Measurements from ENCODE around the gene C16orf46. TPM values are rescaled to one million over a fixed set of nuclear protein-coding genes. Genes with fewer than 3 reads are reported as not detected.

Gene C16orf46
- total and polyA plus RNA-seq, 4 donors: 0.08 to 1.4 (median 0.45) TPM

DNA sequence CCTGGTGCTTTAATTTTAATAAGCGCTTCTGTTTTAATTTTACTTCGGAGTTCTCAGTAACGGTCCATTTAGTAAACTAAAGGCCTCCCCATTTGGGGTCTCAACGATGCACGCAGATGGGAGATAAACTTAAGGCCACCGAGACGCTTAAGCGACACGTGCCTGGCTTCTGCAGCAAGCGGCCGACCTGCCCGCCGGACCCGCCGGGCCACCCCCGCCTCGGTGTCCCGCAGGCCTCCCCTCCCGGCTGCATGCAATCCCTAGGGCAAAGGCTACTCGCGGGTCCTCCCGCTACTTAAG is 18.6 kb upstream of the C16orf46 start:
- H3K27me3 ChIP-seq (ENCODE audit: control insufficient read depth in 4 of 4, insufficient read depth in 4 of 4, low read length in 3 of 4): no peaks in the 10 kb centered on the region
- peak overlapping the region; percentile 4 to 57 for H3K9ac ChIP-seq (ENCODE audit: low read depth in 1 of 2, low read length in 2 of 2)
- peak overlapping the region; percentile 73 to 86 for H3K27ac ChIP-seq (ENCODE audit: low read depth in 1 of 2, low read length in 2 of 2)
- peak overlapping the region; percentile 21 to 78 (median 65) for H3K4me3 ChIP-seq (ENCODE audit: low read depth in 1 of 3, low read length in 3 of 3)
- H3K9me3 ChIP-seq (ENCODE audit: control insufficient read depth in 4 of 4, low read length in 3 of 4): no peaks in the 10 kb centered on the region
- under 1% methylated on average over 22 of the region's 22 CpGs for WGBS
- DNase-seq (ENCODE audit: low spot score): no peak
- TF ChIP-seq HNF4A (conservative IDR thresholded peaks at IDR 0.05): peak in 1 of 2 donors; percentile 28
- peak; percentile 0 for TF ChIP-seq YY1 (IDR thresholded peaks at IDR 0.05)
- TF ChIP-seq, protein P1, sequence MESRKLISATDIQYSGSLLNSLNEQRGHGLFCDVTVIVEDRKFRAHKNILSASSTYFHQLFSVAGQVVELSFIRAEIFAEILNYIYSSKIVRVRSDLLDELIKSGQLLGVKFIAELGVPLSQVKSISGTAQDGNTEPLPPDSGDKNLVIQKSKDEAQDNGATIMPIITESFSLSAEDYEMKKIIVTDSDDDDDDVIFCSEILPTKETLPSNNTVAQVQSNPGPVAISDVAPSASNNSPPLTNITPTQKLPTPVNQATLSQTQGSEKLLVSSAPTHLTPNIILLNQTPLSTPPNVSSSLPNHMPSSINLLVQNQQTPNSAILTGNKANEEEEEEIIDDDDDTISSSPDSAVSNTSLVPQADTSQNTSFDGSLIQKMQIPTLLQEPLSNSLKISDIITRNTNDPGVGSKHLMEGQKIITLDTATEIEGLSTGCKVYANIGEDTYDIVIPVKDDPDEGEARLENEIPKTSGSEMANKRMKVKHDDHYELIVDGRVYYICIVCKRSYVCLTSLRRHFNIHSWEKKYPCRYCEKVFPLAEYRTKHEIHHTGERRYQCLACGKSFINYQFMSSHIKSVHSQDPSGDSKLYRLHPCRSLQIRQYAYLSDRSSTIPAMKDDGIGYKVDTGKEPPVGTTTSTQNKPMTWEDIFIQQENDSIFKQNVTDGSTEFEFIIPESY (IDR thresholded peaks at IDR 0.05): no peak
- H3K4me1 ChIP-seq (ENCODE audit: control insufficient read depth in 4 of 4, insufficient read depth in 4 of 4, low read length in 3 of 4): peaks cover 0 to 18% (median 7%) of the 10 kb centered on the region in 4 donors
- H3K36me3 ChIP-seq (ENCODE audit: control insufficient read depth in 4 of 4, insufficient read depth in 3 of 4, low read depth in 1 of 4, low read length in 3 of 4): no peaks in the 10 kb centered on the region

DNA sequence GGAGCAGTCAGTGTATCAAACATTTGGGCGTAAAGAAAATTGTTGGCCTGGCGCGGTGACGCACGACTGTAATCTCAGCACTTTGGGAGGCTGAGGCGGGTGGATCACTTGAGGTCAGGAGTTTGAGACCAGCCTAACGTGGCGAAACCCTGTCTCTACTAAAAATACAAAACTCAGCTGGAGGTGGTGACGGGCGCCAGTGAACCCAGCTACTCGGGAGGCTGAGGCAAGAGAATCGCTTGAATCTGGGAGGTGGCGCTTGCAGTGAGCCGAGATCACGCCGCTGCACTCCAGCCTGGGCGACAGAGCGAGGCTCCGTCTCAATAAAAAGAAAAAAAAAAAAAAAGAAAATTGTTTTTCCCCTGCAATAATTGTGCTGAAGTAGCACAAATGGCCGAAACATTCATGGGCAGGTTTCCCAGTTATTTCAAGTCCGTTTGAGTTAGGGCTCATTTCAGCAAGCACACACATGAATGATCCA is 17.8 kb upstream of the C16orf46 start:
- 44% methylated on average over 21 of the region's 21 CpGs for WGBS
- peak overlapping the region in 2 of 3 donors; percentile 27 to 65 for H3K4me3 ChIP-seq (ENCODE audit: low read depth in 1 of 3, low read length in 3 of 3)

DNA sequence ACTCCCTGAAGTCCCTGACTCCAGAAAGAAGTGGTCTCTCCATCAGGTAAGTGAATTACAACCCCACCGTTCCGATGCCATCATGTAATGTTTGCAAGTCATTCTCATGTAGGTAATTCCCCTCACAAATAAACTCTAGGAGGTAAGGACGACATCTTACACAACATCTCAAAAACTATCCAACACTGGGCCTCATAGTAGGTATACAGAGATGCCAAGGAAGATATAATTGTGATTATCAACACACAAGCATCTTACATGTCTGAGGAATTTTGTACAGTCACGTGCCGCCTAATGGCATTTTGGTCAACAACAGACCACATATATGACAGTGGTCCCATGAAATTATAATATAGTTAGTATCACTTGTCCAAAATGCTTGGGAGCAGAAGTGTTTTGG is 11.8 kb upstream of the C16orf46 start:
- H3K9me3 ChIP-seq (ENCODE audit: control insufficient read depth in 4 of 4, low read length in 3 of 4): no peaks in the 10 kb centered on the region
- no peak overlapping the region for H3K27ac ChIP-seq (ENCODE audit: low read depth in 1 of 2, low read length in 2 of 2)
- H3K36me3 ChIP-seq (ENCODE audit: control insufficient read depth in 4 of 4, insufficient read depth in 3 of 4, low read depth in 1 of 4, low read length in 3 of 4): peaks cover 1 to 6% (median 4%) of the 10 kb centered on the region in 4 donors
- peaks cover 2 to 17% (median 4%) of the 10 kb centered on the region in 4 donors for H3K4me1 ChIP-seq (ENCODE audit: control insufficient read depth in 4 of 4, insufficient read depth in 4 of 4, low read length in 3 of 4)
- 93% methylated on average over 5 of the region's 5 CpGs for WGBS
- H3K4me3 ChIP-seq (ENCODE audit: low read depth in 1 of 3, low read length in 3 of 3): no peak overlapping the region
- H3K9ac ChIP-seq (ENCODE audit: low read depth in 1 of 2, low read length in 2 of 2): no peak overlapping the region
- no peak for DNase-seq (ENCODE audit: low spot score)
- H3K27me3 ChIP-seq (ENCODE audit: control insufficient read depth in 4 of 4, insufficient read depth in 4 of 4, low read length in 3 of 4): no peaks in the 10 kb centered on the region
- no peak for TF ChIP-seq HNF4A (conservative IDR thresholded peaks at IDR 0.05)
- TF ChIP-seq, protein P2, sequence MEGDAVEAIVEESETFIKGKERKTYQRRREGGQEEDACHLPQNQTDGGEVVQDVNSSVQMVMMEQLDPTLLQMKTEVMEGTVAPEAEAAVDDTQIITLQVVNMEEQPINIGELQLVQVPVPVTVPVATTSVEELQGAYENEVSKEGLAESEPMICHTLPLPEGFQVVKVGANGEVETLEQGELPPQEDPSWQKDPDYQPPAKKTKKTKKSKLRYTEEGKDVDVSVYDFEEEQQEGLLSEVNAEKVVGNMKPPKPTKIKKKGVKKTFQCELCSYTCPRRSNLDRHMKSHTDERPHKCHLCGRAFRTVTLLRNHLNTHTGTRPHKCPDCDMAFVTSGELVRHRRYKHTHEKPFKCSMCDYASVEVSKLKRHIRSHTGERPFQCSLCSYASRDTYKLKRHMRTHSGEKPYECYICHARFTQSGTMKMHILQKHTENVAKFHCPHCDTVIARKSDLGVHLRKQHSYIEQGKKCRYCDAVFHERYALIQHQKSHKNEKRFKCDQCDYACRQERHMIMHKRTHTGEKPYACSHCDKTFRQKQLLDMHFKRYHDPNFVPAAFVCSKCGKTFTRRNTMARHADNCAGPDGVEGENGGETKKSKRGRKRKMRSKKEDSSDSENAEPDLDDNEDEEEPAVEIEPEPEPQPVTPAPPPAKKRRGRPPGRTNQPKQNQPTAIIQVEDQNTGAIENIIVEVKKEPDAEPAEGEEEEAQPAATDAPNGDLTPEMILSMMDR (IDR thresholded peaks at IDR 0.05; ENCODE audit: low read depth, low read length, missing input control): no peak

More for the DNA sequence above, 17.8 kb upstream of the C16orf46 start:
- Histone ChIP-seq H3K9ac (ENCODE audit: low read depth in 1 of 2, low read length in 2 of 2) (peak overlapping the region in 1 of 2 donors; percentile 33), H3K36me3 (ENCODE audit: control insufficient read depth in 4 of 4, insufficient read depth in 3 of 4, low read depth in 1 of 4, low read length in 3 of 4) (peaks cover 0 to 1% (median 0%) of the 10 kb centered on the region in 4 donors), H3K27ac (ENCODE audit: low read depth in 1 of 2, low read length in 2 of 2) (peak overlapping the region; percentile 73 to 86), H3K9me3 (ENCODE audit: control insufficient read depth in 4 of 4, low read length in 3 of 4) (no peaks in the 10 kb centered on the region), H3K27me3 (ENCODE audit: control insufficient read depth in 4 of 4, insufficient read depth in 4 of 4, low read length in 3 of 4) (no peaks in the 10 kb centered on the region), H3K4me1 (ENCODE audit: control insufficient read depth in 4 of 4, insufficient read depth in 4 of 4, low read length in 3 of 4) (peaks cover 0 to 18% (median 7%) of the 10 kb centered on the region in 4 donors)
- TF ChIP-seq YY1 (IDR thresholded peaks at IDR 0.05) (peak; percentile 18), GABPA (IDR thresholded peaks at IDR 0.05 in 1 of 2, conservative IDR thresholded peaks at IDR 0.05 in 1 of 2) (no peak)
- no peak for DNase-seq (ENCODE audit: low spot score)

DNA sequence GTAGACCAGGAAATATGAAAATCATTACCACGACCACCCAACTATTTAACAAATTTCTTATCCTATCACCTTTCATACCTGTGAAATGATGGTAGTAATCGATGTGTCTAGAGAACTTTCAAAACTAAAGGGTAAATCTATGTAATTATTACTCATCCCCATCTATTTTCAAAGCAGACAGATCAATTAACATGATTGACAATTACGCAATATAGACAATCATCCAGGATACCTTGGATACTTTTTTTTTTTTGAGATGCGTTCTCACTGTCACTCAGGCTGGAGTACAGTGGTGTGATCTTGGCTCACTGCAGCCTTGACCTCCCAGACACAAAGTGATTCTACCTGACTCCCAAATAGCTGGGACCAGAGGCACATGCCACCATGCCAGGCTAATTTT is 4.0 kb upstream of the C16orf46 start:
- 91% methylated on average over 4 of the region's 4 CpGs for WGBS
- Histone ChIP-seq H3K27me3 (ENCODE audit: control insufficient read depth in 4 of 4, insufficient read depth in 4 of 4, low read length in 3 of 4) (no peaks in the 10 kb centered on the region), H3K9ac (ENCODE audit: low read depth in 1 of 2, low read length in 2 of 2) (no peak overlapping the region), H3K27ac (ENCODE audit: low read depth in 1 of 2, low read length in 2 of 2) (no peak overlapping the region), H3K4me3 (ENCODE audit: low read depth in 1 of 3, low read length in 3 of 3) (no peak overlapping the region), H3K9me3 (ENCODE audit: control insufficient read depth in 4 of 4, low read length in 3 of 4) (no peaks in the 10 kb centered on the region), H3K36me3 (ENCODE audit: control insufficient read depth in 4 of 4, insufficient read depth in 3 of 4, low read depth in 1 of 4, low read length in 3 of 4) (peaks cover 0 to 4% (median 2%) of the 10 kb centered on the region in 4 donors), H3K4me1 (ENCODE audit: control insufficient read depth in 4 of 4, insufficient read depth in 4 of 4, low read length in 3 of 4) (peaks cover 2 to 9% (median 5%) of the 10 kb centered on the region in 4 donors)
- DNase-seq (ENCODE audit: low spot score): no peak
- TF ChIP-seq RAD21 (IDR thresholded peaks at IDR 0.05) (no peak), SP1 (IDR thresholded peaks at IDR 0.05) (no peak), YY1 (IDR thresholded peaks at IDR 0.05) (no peak), JUND (IDR thresholded peaks at IDR 0.05) (no peak), TAF1 (conservative IDR thresholded peaks at IDR 0.05) (no peak), FOXA1 (IDR thresholded peaks at IDR 0.05) (no peak), HNF4A (conservative IDR thresholded peaks at IDR 0.05) (no peak), RXRA (IDR thresholded peaks at IDR 0.05) (no peak)
- TF ChIP-seq, protein P3, sequence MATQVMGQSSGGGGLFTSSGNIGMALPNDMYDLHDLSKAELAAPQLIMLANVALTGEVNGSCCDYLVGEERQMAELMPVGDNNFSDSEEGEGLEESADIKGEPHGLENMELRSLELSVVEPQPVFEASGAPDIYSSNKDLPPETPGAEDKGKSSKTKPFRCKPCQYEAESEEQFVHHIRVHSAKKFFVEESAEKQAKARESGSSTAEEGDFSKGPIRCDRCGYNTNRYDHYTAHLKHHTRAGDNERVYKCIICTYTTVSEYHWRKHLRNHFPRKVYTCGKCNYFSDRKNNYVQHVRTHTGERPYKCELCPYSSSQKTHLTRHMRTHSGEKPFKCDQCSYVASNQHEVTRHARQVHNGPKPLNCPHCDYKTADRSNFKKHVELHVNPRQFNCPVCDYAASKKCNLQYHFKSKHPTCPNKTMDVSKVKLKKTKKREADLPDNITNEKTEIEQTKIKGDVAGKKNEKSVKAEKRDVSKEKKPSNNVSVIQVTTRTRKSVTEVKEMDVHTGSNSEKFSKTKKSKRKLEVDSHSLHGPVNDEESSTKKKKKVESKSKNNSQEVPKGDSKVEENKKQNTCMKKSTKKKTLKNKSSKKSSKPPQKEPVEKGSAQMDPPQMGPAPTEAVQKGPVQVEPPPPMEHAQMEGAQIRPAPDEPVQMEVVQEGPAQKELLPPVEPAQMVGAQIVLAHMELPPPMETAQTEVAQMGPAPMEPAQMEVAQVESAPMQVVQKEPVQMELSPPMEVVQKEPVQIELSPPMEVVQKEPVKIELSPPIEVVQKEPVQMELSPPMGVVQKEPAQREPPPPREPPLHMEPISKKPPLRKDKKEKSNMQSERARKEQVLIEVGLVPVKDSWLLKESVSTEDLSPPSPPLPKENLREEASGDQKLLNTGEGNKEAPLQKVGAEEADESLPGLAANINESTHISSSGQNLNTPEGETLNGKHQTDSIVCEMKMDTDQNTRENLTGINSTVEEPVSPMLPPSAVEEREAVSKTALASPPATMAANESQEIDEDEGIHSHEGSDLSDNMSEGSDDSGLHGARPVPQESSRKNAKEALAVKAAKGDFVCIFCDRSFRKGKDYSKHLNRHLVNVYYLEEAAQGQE (IDR thresholded peaks at IDR 0.05): no peak
- TF ChIP-seq, protein P1 (IDR thresholded peaks at IDR 0.05): no peak
- TF ChIP-seq, protein P4, sequence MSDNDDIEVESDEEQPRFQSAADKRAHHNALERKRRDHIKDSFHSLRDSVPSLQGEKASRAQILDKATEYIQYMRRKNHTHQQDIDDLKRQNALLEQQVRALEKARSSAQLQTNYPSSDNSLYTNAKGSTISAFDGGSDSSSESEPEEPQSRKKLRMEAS (IDR thresholded peaks at IDR 0.05): no peak

Data from liver (tissue), 9 donors.